Measurements from ENCODE around the gene MAPT.
A peak's percentile ranks its signal among the peaks of the same experiment; 100 is the strongest.
"Not testable (repeated sequence)": the region's sequence is repeated elsewhere in the genome, so short reads cannot be mapped to it uniquely, and the experiment has no call there.

MAPT gene

DNA sequence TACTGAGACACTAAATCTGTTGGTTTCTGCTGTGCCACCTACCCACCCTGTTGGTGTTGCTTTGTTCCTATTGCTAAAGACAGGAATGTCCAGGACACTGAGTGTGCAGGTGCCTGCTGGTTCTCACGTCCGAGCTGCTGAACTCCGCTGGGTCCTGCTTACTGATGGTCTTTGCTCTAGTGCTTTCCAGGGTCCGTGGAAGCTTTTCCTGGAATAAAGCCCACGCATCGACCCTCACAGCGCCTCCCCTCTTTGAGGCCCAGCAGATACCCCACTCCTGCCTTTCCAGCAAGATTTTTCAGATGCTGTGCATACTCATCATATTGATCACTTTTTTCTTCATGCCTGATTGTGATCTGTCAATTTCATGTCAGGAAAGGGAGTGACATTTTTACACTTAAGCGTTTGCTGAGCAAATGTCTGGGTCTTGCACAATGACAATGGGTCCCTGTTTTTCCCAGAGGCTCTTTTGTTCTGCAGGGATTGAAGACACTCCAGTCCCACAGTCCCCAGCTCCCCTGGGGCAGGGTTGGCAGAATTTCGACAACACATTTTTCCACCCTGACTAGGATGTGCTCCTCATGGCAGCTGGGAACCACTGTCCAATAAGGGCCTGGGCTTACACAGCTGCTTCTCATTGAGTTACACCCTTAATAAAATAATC lies 119.3 kb downstream of the MAPT start:
- peaks cover 17% of the 10 kb centered on the region for H3K27me3 Mint-ChIP-seq
- H3K4me1 Mint-ChIP-seq = no peaks in the 10 kb centered on the region
- no peaks in the 10 kb centered on the region for H3K36me3 Mint-ChIP-seq
- CTCF ChIA-PET = interaction anchor here (1.7 kb wide), 1 partner anchor 31 kb away, joined by 7 read pairs; no protein-coding TSS in a partner anchor
- no peak overlapping the region for H3K4me3 Mint-ChIP-seq
- no peak overlapping the region for H3K27ac Mint-ChIP-seq
- H3K9me3 Mint-ChIP-seq = no peaks in the 10 kb centered on the region
- DNase-seq = no peak

DNA sequence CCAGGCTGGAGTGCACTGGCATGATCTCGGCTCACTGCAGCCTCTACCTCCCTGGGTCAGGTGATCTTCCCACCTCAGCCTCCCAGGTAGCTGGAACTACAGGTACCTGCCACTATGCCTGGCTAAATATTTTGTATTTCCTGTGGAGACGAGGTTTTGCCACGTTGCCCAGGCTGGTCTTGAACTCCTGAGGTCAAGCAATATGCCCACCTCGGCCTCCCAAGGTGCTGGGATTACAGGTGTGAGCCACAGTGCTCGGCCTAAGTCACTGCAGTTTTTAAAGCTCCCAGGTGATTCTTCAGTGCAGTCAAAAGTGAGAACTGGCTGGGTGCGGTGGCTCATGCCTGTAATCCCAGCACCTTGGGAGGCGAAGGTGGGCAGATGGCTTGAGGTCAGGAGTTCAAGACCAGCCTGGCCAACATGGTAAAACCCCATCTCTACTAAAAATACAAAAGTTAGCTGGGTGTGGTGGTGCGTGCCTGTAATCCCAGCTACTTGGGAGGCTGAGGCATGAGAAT lies 125.1 kb downstream of the MAPT start:
- peak overlapping the region; percentile 89 for H3K27ac Mint-ChIP-seq
- CTCF ChIA-PET = interaction anchor here (1.4 kb wide), 1 partner anchor 9 kb away, joined by 4 read pairs; no protein-coding TSS in a partner anchor
- not testable (repeated sequence) for H3K4me3 Mint-ChIP-seq, H3K9me3 Mint-ChIP-seq, H3K36me3 Mint-ChIP-seq, H3K27me3 Mint-ChIP-seq, DNase-seq
- peaks cover 21% of the 10 kb centered on the region for H3K4me1 Mint-ChIP-seq

DNA sequence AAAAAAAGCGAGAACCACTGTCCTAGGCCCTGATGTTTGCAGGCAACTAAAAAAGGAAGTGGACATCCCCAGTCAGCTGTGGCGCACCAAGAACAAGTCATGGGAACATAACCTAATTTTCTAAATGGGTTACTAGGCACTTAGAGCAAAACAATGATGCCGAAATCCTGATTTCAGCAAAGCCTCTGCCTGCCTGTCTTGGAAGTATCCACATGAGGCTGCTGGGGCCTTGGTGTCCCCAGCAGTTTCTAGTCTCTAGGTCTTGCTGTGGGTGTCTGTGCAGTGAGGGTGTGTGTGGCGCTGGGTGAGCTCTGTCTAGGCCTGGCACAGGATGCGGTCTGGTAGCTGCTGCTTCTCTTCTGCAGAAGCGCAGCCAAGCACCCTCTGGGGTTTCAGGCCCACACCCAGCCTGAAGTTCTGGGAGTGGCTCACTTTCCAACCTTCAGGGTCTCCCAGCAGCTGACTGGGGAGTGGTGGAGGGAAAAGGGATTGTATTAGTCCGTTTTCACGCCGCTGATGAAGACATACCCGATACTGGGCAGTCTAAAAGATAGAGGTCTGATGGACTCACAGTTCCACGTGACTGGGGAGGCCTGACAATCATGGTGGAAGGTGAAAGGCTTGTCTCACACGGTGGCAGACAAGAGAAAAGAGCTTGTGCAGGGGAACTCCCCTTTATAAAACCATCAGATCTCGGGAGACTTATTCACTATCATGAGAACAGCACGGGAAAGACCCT lies 125.8 kb downstream of the MAPT start:
- H3K9me3 Mint-ChIP-seq = peaks cover 3% of the 10 kb centered on the region
- H3K4me1 Mint-ChIP-seq = peaks cover 21% of the 10 kb centered on the region
- peak overlapping the region; percentile 89 for H3K27ac Mint-ChIP-seq
- H3K4me3 Mint-ChIP-seq = no peak overlapping the region
- peaks cover 1% of the 10 kb centered on the region for H3K36me3 Mint-ChIP-seq
- H3K27me3 Mint-ChIP-seq = no peaks in the 10 kb centered on the region
- CTCF ChIA-PET = interaction anchor here (1.4 kb wide), 1 partner anchor 10 kb away, joined by 4 read pairs; no protein-coding TSS in a partner anchor
- DNase-seq = peak; percentile 72

DNA sequence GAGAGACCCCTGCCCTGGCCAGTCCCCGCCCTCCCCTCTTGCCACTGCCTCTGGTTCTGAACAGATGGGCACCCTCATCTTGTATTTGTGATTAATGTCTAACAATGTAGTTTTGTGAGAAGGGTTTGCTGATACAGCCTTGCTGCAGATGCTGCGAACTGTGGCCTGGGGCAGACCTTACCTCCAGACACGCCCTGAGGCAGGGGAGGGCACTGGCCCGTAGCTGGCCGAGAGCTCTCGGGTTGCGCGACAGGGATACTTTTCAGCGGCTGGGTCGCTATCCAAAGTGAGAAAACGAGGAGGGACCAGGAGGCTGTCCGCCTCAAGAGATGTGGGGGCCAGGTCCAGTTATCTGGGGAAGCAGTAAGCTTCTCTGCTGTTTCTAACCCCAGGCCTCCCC lies 126.6 kb downstream of the MAPT start:
- H3K27me3 Mint-ChIP-seq = no peaks in the 10 kb centered on the region
- CTCF ChIA-PET = no interaction called here
- no peak overlapping the region for H3K4me3 Mint-ChIP-seq
- peaks cover 1% of the 10 kb centered on the region for H3K36me3 Mint-ChIP-seq
- DNase-seq = no peak
- peaks cover 21% of the 10 kb centered on the region for H3K4me1 Mint-ChIP-seq
- H3K27ac Mint-ChIP-seq = peak overlapping the region; percentile 12
- peaks cover 3% of the 10 kb centered on the region for H3K9me3 Mint-ChIP-seq

DNA sequence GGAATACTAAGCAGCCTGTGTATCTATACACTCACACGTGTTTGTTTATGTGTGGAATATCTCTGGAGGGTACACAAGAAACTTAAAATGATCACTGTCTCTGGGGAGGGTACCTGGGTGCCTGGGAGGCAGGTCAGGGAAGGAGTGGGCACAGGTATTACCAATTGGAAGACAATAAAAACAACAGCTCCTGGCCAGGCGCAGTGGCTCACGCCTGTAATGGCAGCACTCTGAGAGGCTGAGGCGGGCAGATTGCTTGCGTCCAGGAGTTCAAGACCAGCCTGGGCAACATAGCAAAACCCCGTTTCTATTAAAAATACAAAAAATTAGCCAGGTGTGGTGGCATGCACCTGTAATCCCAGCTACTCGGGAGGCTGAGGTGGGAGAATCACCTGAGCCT lies 129.0 kb downstream of the MAPT start:
- H3K4me3 Mint-ChIP-seq, DNase-seq, CTCF ChIA-PET, H3K27ac Mint-ChIP-seq, H3K27me3 Mint-ChIP-seq, H3K9me3 Mint-ChIP-seq: not testable (repeated sequence)
- peaks cover 11% of the 10 kb centered on the region for H3K36me3 Mint-ChIP-seq
- H3K4me1 Mint-ChIP-seq = peaks cover 24% of the 10 kb centered on the region

DNA sequence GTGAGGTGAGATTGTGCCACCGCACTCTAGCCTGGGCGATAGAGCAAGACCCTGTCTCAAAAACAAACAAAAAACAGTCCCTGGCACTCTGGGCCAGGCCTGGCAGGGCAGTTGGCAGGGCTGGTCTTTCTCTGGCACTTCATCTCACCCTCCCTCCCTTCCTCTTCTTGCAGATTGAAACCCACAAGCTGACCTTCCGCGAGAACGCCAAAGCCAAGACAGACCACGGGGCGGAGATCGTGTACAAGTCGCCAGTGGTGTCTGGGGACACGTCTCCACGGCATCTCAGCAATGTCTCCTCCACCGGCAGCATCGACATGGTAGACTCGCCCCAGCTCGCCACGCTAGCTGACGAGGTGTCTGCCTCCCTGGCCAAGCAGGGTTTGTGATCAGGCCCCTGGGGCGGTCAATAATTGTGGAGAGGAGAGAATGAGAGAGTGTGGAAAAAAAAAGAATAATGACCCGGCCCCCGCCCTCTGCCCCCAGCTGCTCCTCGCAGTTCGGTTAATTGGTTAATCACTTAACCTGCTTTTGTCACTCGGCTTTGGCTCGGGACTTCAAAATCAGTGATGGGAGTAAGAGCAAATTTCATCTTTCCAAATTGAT lies 129.5 kb downstream of the MAPT start:
- H3K9me3 Mint-ChIP-seq = peaks cover 3% of the 10 kb centered on the region
- DNase-seq = no peak
- peaks cover 24% of the 10 kb centered on the region for H3K4me1 Mint-ChIP-seq
- H3K27ac Mint-ChIP-seq = peak overlapping the region; percentile 43
- no peaks in the 10 kb centered on the region for H3K27me3 Mint-ChIP-seq
- peaks cover 11% of the 10 kb centered on the region for H3K36me3 Mint-ChIP-seq
- H3K4me3 Mint-ChIP-seq = no peak overlapping the region
- CTCF ChIA-PET = no interaction called here

DNA sequence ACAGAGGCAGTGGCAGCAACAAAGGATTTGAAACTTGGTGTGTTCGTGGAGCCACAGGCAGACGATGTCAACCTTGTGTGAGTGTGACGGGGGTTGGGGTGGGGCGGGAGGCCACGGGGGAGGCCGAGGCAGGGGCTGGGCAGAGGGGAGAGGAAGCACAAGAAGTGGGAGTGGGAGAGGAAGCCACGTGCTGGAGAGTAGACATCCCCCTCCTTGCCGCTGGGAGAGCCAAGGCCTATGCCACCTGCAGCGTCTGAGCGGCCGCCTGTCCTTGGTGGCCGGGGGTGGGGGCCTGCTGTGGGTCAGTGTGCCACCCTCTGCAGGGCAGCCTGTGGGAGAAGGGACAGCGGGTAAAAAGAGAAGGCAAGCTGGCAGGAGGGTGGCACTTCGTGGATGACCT lies 130.2 kb downstream of the MAPT start:
- no peaks in the 10 kb centered on the region for H3K9me3 Mint-ChIP-seq
- CTCF ChIA-PET = no interaction called here
- peaks cover 22% of the 10 kb centered on the region for H3K4me1 Mint-ChIP-seq
- H3K27ac Mint-ChIP-seq = no peak overlapping the region
- H3K36me3 Mint-ChIP-seq = peaks cover 16% of the 10 kb centered on the region
- H3K27me3 Mint-ChIP-seq = no peaks in the 10 kb centered on the region
- no peak for DNase-seq
- no peak overlapping the region for H3K4me3 Mint-ChIP-seq

DNA sequence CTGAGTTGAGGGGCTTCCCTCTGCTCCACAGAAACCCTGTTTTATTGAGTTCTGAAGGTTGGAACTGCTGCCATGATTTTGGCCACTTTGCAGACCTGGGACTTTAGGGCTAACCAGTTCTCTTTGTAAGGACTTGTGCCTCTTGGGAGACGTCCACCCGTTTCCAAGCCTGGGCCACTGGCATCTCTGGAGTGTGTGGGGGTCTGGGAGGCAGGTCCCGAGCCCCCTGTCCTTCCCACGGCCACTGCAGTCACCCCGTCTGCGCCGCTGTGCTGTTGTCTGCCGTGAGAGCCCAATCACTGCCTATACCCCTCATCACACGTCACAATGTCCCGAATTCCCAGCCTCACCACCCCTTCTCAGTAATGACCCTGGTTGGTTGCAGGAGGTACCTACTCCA lies 130.7 kb downstream of the MAPT start:
- H3K4me3 Mint-ChIP-seq = no peak overlapping the region
- peaks cover 18% of the 10 kb centered on the region for H3K4me1 Mint-ChIP-seq
- no peak overlapping the region for H3K27ac Mint-ChIP-seq
- H3K36me3 Mint-ChIP-seq = peaks cover 16% of the 10 kb centered on the region
- H3K9me3 Mint-ChIP-seq = no peaks in the 10 kb centered on the region
- CTCF ChIA-PET = no interaction called here
- H3K27me3 Mint-ChIP-seq = no peaks in the 10 kb centered on the region
- DNase-seq = no peak

DNA sequence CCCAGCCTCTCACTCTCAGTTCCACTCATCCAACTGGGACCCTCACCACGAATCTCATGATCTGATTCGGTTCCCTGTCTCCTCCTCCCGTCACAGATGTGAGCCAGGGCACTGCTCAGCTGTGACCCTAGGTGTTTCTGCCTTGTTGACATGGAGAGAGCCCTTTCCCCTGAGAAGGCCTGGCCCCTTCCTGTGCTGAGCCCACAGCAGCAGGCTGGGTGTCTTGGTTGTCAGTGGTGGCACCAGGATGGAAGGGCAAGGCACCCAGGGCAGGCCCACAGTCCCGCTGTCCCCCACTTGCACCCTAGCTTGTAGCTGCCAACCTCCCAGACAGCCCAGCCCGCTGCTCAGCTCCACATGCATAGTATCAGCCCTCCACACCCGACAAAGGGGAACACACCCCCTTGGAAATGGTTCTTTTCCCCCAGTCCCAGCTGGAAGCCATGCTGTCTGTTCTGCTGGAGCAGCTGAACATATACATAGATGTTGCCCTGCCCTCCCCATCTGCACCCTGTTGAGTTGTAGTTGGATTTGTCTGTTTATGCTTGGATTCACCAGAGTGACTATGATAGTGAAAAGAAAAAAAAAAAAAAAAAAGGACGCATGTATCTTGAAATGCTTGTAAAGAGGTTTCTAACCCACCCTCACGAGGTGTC lies 131.3 kb downstream of the MAPT start:
- peaks cover 12% of the 10 kb centered on the region for H3K4me1 Mint-ChIP-seq
- H3K9me3 Mint-ChIP-seq = no peaks in the 10 kb centered on the region
- no peak overlapping the region for H3K4me3 Mint-ChIP-seq
- CTCF ChIA-PET = no interaction called here
- DNase-seq = no peak
- peaks cover 22% of the 10 kb centered on the region for H3K36me3 Mint-ChIP-seq
- no peaks in the 10 kb centered on the region for H3K27me3 Mint-ChIP-seq
- H3K27ac Mint-ChIP-seq = no peak overlapping the region

DNA sequence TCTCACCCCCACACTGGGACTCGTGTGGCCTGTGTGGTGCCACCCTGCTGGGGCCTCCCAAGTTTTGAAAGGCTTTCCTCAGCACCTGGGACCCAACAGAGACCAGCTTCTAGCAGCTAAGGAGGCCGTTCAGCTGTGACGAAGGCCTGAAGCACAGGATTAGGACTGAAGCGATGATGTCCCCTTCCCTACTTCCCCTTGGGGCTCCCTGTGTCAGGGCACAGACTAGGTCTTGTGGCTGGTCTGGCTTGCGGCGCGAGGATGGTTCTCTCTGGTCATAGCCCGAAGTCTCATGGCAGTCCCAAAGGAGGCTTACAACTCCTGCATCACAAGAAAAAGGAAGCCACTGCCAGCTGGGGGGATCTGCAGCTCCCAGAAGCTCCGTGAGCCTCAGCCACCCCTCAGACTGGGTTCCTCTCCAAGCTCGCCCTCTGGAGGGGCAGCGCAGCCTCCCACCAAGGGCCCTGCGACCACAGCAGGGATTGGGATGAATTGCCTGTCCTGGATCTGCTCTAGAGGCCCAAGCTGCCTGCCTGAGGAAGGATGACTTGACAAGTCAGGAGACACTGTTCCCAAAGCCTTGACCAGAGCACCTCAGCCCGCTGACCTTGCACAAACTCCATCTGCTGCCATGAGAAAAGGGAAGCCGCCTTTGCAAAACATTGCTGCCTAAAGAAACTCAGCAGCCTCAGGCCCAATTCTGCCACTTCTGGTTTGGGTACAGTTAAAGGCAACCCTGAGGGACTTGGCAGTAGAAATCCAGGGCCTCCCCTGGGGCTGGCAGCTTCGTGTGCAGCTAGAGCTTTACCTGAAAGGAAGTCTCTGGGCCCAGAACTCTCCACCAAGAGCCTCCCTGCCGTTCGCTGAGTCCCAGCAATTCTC lies 132.1 kb downstream of the MAPT start:
- Mint-ChIP-seq H3K27me3 (no peaks in the 10 kb centered on the region), H3K4me3 (no peak overlapping the region), H3K4me1 (peaks cover 6% of the 10 kb centered on the region), H3K27ac (no peak overlapping the region), H3K36me3 (peaks cover 30% of the 10 kb centered on the region), H3K9me3 (no peaks in the 10 kb centered on the region)
- CTCF ChIA-PET = interaction anchor here (2.0 kb wide), 1 partner anchor 18 kb away, joined by 4 read pairs; no protein-coding TSS in a partner anchor
- no peak for DNase-seq

DNA sequence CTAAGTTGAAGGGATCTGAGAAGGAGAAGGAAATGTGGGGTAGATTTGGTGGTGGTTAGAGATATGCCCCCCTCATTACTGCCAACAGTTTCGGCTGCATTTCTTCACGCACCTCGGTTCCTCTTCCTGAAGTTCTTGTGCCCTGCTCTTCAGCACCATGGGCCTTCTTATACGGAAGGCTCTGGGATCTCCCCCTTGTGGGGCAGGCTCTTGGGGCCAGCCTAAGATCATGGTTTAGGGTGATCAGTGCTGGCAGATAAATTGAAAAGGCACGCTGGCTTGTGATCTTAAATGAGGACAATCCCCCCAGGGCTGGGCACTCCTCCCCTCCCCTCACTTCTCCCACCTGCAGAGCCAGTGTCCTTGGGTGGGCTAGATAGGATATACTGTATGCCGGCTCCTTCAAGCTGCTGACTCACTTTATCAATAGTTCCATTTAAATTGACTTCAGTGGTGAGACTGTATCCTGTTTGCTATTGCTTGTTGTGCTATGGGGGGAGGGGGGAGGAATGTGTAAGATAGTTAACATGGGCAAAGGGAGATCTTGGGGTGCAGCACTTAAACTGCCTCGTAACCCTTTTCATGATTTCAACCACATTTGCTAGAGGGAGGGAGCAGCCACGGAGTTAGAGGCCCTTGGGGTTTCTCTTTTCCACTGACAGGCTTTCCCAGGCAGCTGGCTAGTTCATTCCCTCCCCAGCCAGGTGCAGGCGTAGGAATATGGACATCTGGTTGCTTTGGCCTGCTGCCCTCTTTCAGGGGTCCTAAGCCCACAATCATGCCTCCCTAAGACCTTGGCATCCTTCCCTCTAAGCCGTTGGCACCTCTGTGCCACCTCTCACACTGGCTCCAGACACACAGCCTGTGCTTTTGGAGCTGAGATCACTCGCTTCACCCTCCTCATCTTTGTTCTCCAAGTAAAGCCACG lies 133.0 kb downstream of the MAPT start:
- Mint-ChIP-seq H3K4me3 (no peak overlapping the region), H3K9me3 (no peaks in the 10 kb centered on the region), H3K4me1 (peaks cover 6% of the 10 kb centered on the region), H3K27ac (peak overlapping the region; percentile 78), H3K27me3 (no peaks in the 10 kb centered on the region), H3K36me3 (peaks cover 38% of the 10 kb centered on the region)
- CTCF ChIA-PET = interaction anchor here (2.0 kb wide), 1 partner anchor 17 kb away, joined by 4 read pairs; no protein-coding TSS in a partner anchor
- no peak for DNase-seq

DNA sequence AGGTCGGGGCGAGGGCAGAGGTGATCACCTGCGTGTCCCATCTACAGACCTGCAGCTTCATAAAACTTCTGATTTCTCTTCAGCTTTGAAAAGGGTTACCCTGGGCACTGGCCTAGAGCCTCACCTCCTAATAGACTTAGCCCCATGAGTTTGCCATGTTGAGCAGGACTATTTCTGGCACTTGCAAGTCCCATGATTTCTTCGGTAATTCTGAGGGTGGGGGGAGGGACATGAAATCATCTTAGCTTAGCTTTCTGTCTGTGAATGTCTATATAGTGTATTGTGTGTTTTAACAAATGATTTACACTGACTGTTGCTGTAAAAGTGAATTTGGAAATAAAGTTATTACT lies 133.6 kb downstream of the MAPT start:
- no peak for DNase-seq
- Mint-ChIP-seq H3K27me3 (no peaks in the 10 kb centered on the region), H3K9me3 (no peaks in the 10 kb centered on the region), H3K4me3 (no peak overlapping the region), H3K36me3 (peaks cover 44% of the 10 kb centered on the region), H3K4me1 (peaks cover 6% of the 10 kb centered on the region), H3K27ac (no peak overlapping the region)
- CTCF ChIA-PET = interaction anchor here (2.0 kb wide), 1 partner anchor 16 kb away, joined by 4 read pairs; no protein-coding TSS in a partner anchor

DNA sequence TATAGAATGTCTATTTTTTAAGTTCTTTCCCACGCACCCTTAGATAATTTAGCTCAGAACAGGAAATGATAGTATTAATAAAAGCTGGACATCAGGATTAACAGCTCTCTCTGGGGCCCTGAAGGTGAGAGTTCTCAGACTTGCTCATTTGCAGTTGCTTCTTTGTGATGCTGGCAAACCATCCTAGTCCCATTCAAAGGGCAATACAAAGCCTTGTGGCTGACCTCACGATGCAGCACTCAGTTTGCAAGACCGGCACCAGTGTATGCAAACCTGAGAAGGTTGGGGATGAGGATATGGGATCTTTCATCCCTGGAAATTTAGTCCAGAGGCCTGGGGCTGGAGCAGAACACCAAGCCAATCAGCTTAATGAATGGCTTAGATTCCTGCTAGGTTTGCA lies 134.0 kb downstream of the MAPT start:
- no peak overlapping the region for H3K27ac Mint-ChIP-seq
- CTCF ChIA-PET = interaction anchor here (2.0 kb wide), 1 partner anchor 16 kb away, joined by 4 read pairs; no protein-coding TSS in a partner anchor
- no peaks in the 10 kb centered on the region for H3K27me3 Mint-ChIP-seq
- peaks cover 6% of the 10 kb centered on the region for H3K4me1 Mint-ChIP-seq
- no peaks in the 10 kb centered on the region for H3K9me3 Mint-ChIP-seq
- peaks cover 49% of the 10 kb centered on the region for H3K36me3 Mint-ChIP-seq
- no peak overlapping the region for H3K4me3 Mint-ChIP-seq
- DNase-seq = no peak

Data from activated naive CD4-positive, alpha-beta T cell treated with anti-CD3 and anti-CD28 coated beads, Interleukin-2, amount 10 ng/mL, durations not matched to agents 7 days and 5 days (primary cell).